OCI-LY7 (cell line): ENCODE data around the gene PHF10.

Source experiments
- CTCF ChIP-seq: fragments of 200-600 bp; sonication (generic); conservative IDR thresholded peaks from 2 replicates; pipeline ENCODE4 v1.5.1; 2014; ENCODE audit warnings: mild to moderate bottlenecking, antibody characterized with exemption, low read length, moderate library complexity, mixed read lengths
- EZH2phosphoT487 ChIP-seq: fragments of 200-600 bp; sonication (generic); IDR thresholded peaks from 2 replicates; pipeline ENCODE4 v1.6.1; 2018; ENCODE audit warnings: low read depth, borderline replicate concordance, mild to moderate bottlenecking, mixed run types, antibody characterized with exemption, low read length, moderate library complexity, mixed read lengths

DNA sequence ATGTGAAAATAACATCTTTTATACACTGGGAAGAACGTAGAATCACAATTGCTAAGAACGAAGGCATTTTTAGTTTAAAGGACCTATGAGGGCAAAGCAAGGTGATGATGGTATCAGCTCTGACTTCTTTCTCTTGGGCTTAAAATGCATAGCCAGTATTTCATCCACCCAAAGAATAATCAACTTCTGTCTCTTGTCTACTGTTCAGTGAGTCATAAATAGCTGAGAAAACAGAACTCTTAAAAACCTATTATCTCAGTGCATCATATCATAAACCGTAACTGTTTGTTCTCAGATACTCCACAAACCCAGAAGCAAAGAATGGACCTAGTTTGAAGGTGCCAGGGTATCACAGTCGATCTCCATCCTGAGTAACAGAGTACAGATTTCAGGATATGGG, 5.2 kb downstream of the PHF10 start:
- TF ChIP-seq CTCF (no peak), EZH2phosphoT487 (no peak)
